NCI-H1417 (cell line): Measurements from ENCODE around the gene RORB.
A peak's percentile ranks its signal among the peaks of the same experiment; 100 is the strongest.

Experiments
- DNase-seq, 3 experiments: peaks; one replicate each; lab custom pipeline; 2025; lab: John Stamatoyannopoulos, UW

The RORB gene

DNA sequence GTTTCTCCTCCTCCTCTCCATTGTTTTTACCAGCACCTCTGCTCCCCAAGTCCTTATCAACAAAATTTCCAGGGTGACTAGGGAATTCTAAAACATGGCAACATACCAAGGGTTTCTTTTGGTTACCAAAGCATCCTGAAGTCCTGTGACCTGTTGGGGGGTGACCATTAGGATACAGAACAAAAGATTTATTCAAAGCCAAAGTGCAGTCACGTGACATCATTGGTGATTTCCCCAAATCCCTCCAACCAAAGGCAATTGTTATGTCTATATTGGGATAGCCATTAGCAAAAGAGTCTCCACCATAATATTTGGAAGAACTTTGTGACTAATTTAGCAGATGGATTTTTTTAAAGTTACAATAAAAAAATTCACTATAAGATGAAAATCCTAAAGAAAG is 222.2 kb downstream of the RORB start:
- DNase-seq = no peak

DNA sequence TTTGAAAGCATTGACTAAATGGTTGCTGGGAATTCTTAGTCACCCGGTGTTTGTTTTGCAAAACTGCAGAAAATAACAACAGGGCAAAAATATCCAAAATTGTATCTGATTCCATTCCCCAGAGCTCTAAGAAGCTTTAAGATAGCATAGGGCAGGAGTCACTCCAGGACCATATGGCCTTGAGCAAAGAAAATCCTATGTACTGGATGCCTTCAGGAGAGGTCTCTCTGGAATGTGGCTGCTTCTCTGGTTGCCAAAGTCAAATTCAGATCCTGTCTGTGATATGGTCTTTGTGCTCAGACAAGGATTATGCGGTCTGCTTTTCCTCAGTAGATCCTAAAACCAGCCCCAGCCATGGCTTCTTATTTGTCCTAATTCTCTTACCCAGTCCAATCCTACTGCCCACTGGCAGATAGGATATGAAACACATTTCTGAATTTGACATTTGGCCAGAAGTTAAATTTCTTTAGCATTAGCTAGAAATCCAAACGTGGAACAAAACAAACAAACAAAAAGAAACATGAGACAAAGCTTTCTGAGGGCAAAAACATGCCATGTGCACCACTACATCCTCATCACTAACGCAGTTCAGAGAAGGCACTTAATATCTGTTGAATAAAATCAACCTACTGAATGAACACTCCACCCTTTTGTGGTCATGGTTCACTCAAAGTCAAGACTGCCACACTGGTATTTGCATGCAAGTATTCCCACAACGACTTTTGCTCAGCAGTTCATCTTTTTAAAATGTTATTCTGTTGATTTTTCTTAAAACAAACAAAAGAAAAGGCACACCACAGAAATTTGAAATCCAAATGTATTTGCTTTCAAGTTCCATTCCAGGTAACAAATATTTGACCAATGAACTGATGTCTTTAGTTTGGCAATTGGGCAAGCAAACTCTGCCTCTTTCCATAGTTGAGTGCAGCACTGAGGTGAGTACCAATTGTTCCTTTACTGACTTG is 224.8 kb downstream of the RORB start:
- DNase-seq = no peak

DNA sequence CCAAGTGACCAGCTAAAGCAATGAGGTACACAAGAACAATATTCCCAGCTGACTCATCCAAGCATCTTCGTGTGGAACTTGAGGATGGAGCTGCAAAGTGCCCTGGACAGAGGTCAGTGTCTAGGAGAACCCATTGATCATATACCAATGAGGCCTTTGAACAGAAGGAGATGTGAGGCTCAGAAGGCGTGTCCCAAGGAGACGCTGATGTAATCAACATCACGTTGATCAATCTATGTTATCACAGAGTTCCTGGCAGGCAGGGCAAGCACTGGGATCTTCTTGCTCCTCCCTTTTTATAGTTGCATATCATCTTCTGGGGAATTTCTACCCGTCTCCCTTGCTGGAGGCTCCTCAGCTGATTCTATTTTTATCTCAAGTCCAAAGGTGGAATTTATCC is 227.2 kb downstream of the RORB start:
- DNase-seq = no peak

DNA sequence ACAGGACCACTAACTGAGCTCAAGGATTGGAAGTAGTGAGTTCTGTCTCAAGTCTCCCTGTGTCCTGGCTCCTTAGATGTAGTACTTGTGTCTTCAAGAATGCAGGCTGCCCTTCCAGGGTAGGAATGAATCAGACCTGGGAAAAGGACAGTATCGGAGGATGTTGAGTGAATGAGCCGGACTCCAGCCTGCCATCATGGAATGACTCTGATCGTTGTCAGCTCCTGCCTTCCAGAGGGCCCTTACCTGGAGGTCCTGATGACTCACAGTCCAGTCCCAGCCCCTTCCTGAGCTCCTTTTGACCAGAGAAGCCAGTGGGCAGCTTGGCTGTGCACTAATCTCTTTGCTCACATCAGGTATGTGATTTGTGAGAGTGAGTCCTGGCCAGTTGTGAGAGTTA is 229.4 kb downstream of the RORB start:
- no peak for DNase-seq

DNA sequence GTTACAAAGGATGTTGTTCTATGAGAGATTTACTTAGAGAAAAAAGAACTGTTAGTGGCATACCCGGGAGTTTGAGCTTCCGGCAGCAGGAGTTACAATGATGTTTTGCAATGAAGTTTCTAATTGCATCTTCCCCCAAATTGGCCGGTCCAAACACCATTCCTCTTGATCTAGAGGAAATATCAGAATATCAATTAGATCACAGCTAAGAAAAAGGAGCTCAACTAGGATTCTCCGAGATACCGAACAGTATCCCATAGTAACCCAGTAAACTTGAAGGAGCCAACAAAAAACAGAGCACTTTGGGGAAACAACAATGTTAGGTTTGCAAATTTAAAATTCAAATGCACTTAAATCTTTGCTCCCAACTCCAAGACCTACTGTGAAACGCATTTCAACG is 231.0 kb downstream of the RORB start:
- DNase-seq = no peak

DNA sequence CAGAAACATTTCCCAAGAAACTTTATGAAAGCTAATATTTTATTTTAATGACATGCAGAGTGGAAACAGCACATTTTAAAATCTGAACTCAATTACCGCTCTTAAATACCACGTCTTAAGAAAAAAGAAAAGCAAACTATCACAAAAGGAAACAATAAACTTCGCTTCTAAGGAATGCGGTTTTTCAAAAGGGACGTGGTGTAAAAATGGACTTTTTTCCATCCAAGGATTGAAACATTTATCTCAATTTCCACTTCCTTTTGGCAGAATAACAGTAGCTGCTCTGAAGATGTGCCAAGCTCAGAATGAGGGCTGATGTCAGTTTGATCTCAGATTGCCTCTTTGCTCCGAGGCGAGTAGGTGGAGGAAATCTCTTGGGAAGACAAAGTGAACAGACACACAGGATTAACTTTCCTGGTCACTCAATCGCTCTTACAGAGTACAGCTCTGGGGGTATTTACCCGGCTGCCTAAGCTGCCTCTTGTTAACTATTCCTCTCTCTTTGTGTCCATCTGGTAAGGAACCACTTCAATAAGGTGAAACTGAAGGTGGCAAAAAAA is 232.1 kb downstream of the RORB start:
- DNase-seq = no peak

DNA sequence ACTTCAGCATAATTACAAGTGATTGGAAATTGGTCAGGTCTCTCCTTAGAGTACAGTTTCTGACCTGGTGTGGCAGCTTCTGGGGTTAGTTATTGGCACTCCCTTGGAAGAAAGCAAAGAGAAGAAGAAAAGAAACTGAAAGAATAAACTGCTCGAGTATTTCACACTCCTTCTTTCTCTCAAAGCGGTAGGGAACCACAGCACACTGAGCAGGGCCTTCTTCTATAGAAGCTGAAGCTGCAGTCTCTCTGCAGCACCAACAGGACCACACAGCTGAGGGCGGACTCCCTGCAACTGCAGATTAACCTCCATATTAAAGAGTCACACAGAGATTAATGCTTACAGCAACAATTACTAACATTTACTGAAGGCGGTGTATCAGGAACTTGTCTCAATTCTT is 238.6 kb downstream of the RORB start:
- DNase-seq = no peak

DNA sequence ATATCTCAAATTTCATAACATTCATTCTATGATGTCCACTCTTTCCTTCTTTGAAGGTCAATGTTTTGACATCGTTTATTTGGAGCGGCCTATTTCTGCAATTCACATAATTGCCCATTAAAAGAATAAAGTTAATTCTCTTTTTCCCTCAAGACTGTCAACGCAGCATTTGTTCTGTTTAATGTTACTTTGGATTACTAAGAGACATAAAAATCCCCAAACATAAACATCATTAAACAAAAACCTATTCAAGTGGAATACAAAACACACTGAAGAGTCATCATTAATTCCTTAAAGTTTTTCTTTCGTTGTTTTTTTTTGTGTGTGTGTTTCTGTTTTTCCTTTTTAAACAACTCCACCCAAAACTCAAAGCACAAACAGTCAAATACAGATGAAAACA is 239.5 kb downstream of the RORB start:
- no peak for DNase-seq

DNA sequence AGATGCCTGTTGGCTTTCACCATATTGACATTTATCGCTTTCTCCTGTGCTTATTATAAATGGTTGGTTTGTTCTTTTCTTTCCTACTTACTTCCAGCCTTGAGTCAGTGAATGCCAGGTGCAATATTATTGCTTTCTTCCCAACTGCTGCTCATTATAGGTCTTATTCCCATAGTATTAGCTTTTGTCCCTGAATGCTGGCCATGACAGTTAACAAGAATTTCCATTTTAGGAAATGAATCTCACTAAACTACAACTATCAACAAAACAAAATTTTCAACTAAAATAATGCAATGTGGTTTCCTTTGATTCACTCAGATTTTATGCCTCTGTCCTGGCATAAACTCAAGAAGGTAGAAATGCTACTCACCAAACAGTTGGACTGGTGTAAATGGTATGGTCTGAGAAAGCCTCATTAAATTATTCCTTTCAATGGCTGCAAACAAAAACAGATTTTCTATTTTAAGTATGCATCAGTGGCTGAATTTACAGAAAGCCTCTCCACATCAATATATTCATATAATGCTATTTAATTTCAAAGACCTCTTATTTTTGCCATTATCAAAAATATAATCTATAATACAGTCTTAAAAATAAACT is 245.2 kb downstream of the RORB start:
- DNase-seq = peak in 2 of 3 experiments; percentile 23 to 48
